Skeletal muscle tissue (tissue), 4 donors: ENCODE data around the gene CBFB. TPM values are rescaled to one million over a fixed set of nuclear protein-coding genes. Genes with fewer than 3 reads are reported as not detected.

Experiments
- H3K27ac ChIP-seq: one replicate; pipeline ENCODE4 v1.7.0; 2013; ENCODE audit warnings: mild to moderate bottlenecking, low read depth, low read length, inconsistent platforms
- H3K27me3 ChIP-seq, 3 donors: one replicate each; pipeline ENCODE4 v1.7.0; 2013; ENCODE audit warnings: low read length in 3 of 3; ENCODE audit not compliant: control insufficient read depth in 3 of 3, insufficient read depth in 3 of 3
- H3K36me3 ChIP-seq, 3 donors: one replicate each; pipeline ENCODE4 v1.7.0; 2013; ENCODE audit warnings: low read length in 3 of 3; ENCODE audit not compliant: control insufficient read depth in 3 of 3, insufficient read depth in 3 of 3
- H3K4me1 ChIP-seq, 3 donors: one replicate each; pipeline ENCODE4 v1.7.0; 2013; ENCODE audit warnings: low read length in 3 of 3, mild to moderate bottlenecking in 3 of 3; ENCODE audit not compliant: control insufficient read depth in 3 of 3, insufficient read depth in 3 of 3
- H3K4me3 ChIP-seq, 3 donors: one replicate each; pipeline ENCODE4 v1.7.0; 2013; ENCODE audit warnings: low read length in 3 of 3
- H3K9ac ChIP-seq, 3 donors: one replicate each; pipeline ENCODE4 v1.7.0; 2013; ENCODE audit warnings: low read length in 3 of 3, mild to moderate bottlenecking in 3 of 3, moderate library complexity in 2 of 3, low read depth in 1 of 3
- H3K9me3 ChIP-seq, 3 donors: one replicate each; pipeline ENCODE4 v1.7.0; 2013; ENCODE audit warnings: low read length in 3 of 3; ENCODE audit not compliant: control insufficient read depth in 3 of 3
- total RNA-seq: library from RNA; depleted of rRNA; stranded (reverse); fragments of >200 nt; gene quantifications from one replicate; pipeline ENCODE4 v1.2.3, GENCODE V29; 2014
- donor health status: Osteomylitis.

CBFB gene
- total RNA-seq, 1 donor from 2014 or later = 33.9 TPM

DNA sequence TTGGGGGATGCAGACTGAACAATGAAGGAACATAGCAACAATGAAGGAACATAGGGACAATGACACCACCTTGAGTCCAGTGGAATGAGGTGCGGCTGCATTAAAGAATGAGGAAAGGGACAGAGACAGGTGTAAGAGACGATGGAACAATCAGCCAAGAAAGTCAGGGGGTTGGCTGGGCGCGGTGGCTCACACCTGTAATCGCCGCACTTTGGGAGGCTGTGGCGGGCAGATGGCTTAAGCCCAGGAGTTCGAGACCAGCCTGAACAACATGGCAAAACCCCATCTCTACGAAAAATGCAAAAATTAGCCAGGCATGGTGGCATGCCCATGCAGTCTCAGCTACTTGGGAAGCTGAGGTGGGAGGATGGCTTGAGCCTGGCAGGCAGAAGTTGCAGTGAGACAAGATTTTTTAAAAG is 13.6 kb upstream of the CBFB start:
- Histone ChIP-seq H3K4me1 (peaks cover 12 to 17% (median 15%) of the 10 kb centered on the region in 3 donors), H3K9ac (no peak overlapping the region), H3K9me3 (no peaks in the 10 kb centered on the region), H3K4me3 (no peak overlapping the region), H3K27me3 (peaks cover 0 to 5% (median 2%) of the 10 kb centered on the region in 3 donors), H3K36me3 (no peaks in the 10 kb centered on the region), H3K27ac (no peak overlapping the region)

DNA sequence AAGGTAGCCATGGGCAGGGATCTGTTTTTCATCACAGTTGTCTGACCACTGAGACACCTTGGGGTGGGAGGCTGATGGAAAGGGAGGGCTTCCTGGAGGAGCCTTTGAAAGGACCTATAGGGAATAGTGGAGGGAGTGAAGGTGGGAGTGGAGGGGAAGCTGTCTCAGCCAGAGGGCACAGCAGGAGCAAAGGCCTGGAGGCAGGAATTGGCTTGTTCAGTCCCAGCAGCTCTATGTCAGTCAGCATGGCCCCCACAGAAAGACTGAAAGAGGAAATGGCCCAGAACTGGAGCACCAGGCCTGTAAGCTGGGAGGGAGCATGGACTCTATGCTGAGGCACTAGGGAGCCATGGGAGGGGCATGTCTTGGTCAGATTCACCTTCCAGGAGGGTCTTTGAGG is 12.8 kb upstream of the CBFB start:
- no peak overlapping the region for H3K4me3 ChIP-seq
- no peak overlapping the region for H3K27ac ChIP-seq
- no peak overlapping the region for H3K9ac ChIP-seq
- H3K36me3 ChIP-seq = no peaks in the 10 kb centered on the region
- H3K9me3 ChIP-seq = no peaks in the 10 kb centered on the region
- H3K27me3 ChIP-seq = peaks cover 0 to 5% (median 2%) of the 10 kb centered on the region in 3 donors
- H3K4me1 ChIP-seq = peaks cover 12 to 17% (median 15%) of the 10 kb centered on the region in 3 donors

GRCh38 chr16:67016681-67017420 is 12.1 kb upstream of the CBFB start:
- no peak overlapping the region for H3K27ac ChIP-seq
- peaks cover 12 to 17% (median 15%) of the 10 kb centered on the region in 3 donors for H3K4me1 ChIP-seq
- H3K4me3 ChIP-seq = no peak overlapping the region
- H3K36me3 ChIP-seq = no peaks in the 10 kb centered on the region
- H3K9me3 ChIP-seq = no peaks in the 10 kb centered on the region
- H3K9ac ChIP-seq = no peak overlapping the region
- H3K27me3 ChIP-seq = peaks cover 0 to 5% (median 2%) of the 10 kb centered on the region in 3 donors

GRCh38 chr16:67017421-67017750 is 11.6 kb upstream of the CBFB start:
- Histone ChIP-seq H3K4me1 (peaks cover 12 to 17% (median 15%) of the 10 kb centered on the region in 3 donors), H3K9me3 (no peaks in the 10 kb centered on the region), H3K27me3 (peaks cover 0 to 5% (median 2%) of the 10 kb centered on the region in 3 donors), H3K36me3 (no peaks in the 10 kb centered on the region), H3K9ac (no peak overlapping the region), H3K27ac (no peak overlapping the region), H3K4me3 (no peak overlapping the region)

DNA sequence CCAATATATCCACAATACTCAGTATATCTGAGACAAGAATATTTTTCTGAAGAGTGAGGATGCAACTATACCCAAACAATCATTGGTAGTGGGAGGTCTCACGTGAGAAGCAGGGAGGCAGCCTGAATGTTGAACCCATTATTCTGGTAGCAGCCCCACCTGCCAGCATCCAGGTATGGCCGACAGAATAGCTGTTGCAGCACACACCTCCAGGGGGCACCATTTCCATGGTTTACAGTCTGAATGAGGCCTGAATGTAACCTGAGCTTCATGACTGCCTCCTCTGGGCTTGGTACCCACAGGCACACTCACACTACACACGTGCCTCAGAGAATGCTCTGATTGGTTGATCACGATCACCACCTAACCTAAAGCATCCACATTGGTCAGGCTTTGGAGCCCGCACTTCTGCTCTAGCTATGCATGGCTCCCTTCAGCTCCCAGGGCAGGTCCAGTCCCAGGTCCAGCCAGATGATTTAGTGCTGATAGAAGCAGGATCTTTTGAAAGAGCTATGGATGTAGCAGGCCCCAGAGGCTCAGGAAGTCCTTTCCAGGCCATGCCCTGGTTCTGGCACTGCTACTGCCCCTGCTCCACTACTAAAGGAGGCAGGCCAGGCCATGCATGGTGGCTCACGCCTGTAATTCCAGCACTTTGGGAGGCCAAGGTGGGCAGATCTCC is 11.0 kb upstream of the CBFB start:
- no peak overlapping the region for H3K9ac ChIP-seq
- H3K27me3 ChIP-seq = peaks cover 0 to 5% (median 2%) of the 10 kb centered on the region in 3 donors
- H3K27ac ChIP-seq = no peak overlapping the region
- no peak overlapping the region for H3K4me3 ChIP-seq
- H3K36me3 ChIP-seq = no peaks in the 10 kb centered on the region
- no peaks in the 10 kb centered on the region for H3K9me3 ChIP-seq
- peaks cover 12 to 17% (median 15%) of the 10 kb centered on the region in 3 donors for H3K4me1 ChIP-seq

GRCh38 chr16:67019171-67019570 is 9.8 kb upstream of the CBFB start:
- no peaks in the 10 kb centered on the region for H3K9me3 ChIP-seq
- no peak overlapping the region for H3K27ac ChIP-seq

DNA sequence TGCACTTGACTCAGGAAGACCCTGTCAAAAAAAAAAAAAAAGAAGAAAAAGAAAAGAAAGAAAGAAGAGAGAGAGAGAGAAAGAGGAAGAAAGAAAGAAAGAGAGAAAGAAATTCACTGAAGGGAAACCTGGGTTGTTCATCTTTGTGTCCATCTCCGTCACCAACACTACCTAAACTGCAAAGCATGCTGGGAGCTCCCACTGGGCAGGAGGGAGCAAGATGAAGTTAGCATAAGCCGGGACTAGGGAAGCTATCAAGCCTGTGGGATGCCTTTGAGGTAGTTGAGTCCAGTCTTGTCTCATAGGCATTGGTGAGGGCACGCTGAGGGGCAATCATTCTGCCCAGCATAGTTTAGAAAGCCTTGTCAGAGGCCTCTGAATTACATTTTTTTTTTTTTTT is 7.6 kb upstream of the CBFB start:
- Histone ChIP-seq H3K9me3 (no peaks in the 10 kb centered on the region), H3K27ac (no peak overlapping the region), H3K9ac (no peak overlapping the region), H3K4me1 (no peaks in the 10 kb centered on the region), H3K27me3 (no peaks in the 10 kb centered on the region), H3K36me3 (no peaks in the 10 kb centered on the region), H3K4me3 (no peak overlapping the region)

More at GRCh38 chr16:67019171-67019570, 9.8 kb upstream of the CBFB start:
- Histone ChIP-seq H3K27me3 (peaks cover 0 to 2% (median 0%) of the 10 kb centered on the region in 3 donors), H3K36me3 (no peaks in the 10 kb centered on the region), H3K4me1 (peaks cover 4 to 6% (median 6%) of the 10 kb centered on the region in 3 donors), H3K4me3 (no peak overlapping the region), H3K9ac (no peak overlapping the region)

DNA sequence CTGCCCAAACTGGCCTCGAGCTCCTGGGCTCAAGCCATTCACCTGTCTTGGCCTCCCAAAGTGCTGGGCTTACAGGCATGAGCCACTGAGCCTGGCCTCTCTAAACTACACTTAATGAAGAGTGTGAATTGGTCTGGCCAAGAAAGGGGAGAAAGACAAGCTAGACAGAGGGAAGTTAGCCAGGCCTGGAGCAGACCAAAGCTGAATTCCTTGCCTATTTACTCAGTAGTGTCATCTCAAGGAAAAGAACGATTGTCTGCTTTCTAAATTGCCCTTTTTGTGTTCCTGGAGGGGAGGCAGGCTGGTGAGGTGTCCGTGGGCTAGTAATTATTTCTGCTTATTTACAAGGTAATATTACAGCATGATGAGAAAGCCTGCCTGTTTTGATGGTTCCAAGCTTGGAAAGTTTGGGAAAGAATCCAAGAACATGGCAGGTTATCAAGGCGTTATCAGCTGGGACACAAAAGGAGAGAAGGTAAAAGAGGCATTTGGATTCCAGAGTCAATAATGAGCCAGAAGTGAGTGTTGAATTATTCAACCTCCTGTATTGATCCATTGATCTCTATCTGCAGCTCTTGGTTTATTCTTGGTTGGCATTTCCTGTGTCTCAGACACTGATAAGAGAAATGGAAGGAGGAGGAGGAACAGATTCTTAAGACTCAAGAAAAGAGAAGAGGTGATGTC is 6.3 kb upstream of the CBFB start:
- H3K9ac ChIP-seq = no peak overlapping the region
- no peaks in the 10 kb centered on the region for H3K4me1 ChIP-seq
- no peak overlapping the region for H3K4me3 ChIP-seq
- no peaks in the 10 kb centered on the region for H3K36me3 ChIP-seq
- H3K27me3 ChIP-seq = no peaks in the 10 kb centered on the region
- H3K27ac ChIP-seq = no peak overlapping the region
- no peaks in the 10 kb centered on the region for H3K9me3 ChIP-seq

- H3K27me3 ChIP-seq = no peaks in the 10 kb centered on the region
- no peaks in the 10 kb centered on the region for H3K9me3 ChIP-seq
- no peak overlapping the region for H3K27ac ChIP-seq
- no peaks in the 10 kb centered on the region for H3K36me3 ChIP-seq
- peaks cover 4 to 7% (median 5%) of the 10 kb centered on the region in 3 donors for H3K4me1 ChIP-seq
- no peak overlapping the region for H3K9ac ChIP-seq
- H3K4me3 ChIP-seq = no peak overlapping the region
Measured at GRCh38 chr16:67023689-67024088, 5.3 kb upstream of the CBFB start.
